HG03432 (cell line): ENCODE data around the gene LASP1NB.

ENCODE experiments used
- ATAC-seq: cut with Tn5 transposase; IDR thresholded peaks from one replicate; pipeline ENCODE4 v1.9.1; 2021; ENCODE audit warnings: mild to moderate bottlenecking, moderate library complexity; ENCODE audit not compliant: unreplicated experiment

LASP1NB gene

DNA sequence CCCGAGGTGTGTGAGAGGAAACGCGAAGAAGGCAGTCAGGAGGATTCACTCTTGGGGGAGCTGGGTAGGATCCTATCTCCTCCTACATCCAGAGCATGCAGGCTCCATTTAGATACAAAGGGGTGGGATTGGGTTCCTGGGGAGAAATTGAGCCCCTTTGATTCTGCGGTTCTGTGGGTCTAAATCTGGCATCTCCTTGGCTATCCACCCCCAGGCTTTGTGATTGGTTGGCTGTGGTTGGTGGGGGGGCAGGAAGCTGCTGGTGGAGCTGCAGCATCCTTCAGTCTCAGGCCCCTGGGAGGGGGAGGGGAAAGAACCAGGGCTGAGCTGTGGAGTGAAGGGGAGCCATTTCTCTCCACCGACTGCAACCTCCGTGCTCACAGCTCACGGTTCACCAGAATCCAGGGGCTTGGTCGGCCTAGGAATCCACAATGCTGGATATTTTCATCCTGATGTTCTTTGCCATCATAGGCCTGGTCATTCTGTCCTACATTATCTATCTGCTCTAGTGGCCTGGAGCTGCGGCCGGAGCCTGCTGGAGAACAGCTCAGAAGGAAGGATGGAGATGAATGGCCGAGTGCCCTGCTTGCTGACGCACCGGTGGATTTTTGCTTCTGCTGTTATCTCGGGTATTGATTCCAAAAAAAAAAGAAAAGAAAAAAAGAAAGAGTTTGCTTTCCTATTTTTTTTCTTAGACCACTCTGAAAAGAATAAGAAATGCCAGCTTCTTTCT, at the start of gene LASP1NB:
TSS of gene LASP1NB (plus strand) at position 352 of the 733 bp plus-strand sequence.
- ATAC-seq, result no peak

DNA sequence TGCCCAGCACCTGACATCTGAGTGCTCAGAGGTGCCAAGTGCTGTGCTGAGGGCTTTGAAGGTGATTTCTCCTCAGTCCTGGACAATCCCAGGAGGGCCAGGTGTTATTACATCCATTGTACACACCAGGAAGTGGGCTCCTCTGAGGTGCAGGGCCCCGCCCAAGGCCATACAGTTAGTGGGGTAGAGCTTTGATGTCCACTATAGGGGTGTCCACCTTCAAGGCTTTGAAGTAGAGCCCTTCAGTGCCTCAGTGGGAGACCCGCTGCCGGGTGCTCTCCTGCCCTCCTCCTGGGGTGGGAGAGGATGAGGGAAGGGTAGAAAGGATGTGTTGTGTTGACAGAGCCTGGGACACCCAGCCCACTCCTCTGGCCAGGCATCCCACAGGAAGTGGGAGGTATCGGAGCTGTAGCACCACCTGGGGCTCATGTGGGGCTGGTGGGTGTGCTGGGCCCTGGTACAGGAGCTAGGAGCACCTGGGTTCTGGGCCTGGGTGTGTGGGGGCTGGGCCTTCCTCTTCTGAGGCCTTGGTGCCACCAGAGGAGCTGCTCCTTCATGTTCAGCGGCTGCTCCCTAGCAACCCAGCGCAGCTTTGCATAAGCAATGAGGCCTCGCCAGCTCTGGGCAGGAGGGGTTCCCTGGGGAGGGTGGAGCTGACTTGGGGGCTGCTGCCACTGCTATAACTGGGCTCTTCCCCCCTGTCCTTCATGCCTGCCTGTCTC, 48.1 kb upstream of the LASP1NB start:
- no peak for ATAC-seq

DNA sequence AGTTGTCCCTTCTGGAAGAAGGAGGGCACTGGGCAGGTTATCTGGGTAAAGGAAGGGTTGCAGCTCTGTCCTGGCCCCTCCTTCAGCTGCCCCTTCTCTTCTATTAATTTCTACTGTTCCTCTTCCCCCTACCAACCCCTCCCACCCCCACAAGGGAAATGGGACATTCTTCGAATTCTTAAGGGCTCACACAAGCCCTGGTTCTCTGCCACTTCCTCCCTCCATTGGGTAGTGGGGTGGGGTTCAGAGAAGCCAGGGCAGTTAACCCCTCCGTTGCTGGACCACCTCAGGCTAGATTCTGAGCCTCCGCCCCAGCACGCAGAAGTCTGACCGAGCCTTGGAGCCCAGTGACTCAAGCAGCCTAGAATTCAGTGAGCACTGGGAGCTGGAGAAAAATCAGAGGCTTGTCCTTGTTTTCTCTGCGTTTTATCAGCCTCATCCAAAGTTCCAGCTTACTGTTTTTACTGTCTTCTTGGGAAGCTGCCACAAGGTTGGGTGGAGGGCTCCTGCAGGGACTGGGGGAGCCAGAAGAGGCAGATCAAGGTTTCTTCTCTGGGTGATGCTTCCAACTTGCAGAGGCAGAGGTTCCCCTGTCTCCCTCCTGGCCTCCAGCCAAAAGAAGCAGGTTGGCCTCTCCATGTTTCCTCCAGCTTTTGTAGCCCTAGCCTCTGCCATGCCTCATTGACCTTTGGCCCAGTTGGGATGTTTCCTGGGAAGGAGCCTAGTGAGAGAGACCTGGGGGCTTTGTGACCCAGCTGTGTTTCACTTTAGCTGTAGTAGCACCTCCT, 45.3 kb upstream of the LASP1NB start:
- ATAC-seq, result no peak

DNA sequence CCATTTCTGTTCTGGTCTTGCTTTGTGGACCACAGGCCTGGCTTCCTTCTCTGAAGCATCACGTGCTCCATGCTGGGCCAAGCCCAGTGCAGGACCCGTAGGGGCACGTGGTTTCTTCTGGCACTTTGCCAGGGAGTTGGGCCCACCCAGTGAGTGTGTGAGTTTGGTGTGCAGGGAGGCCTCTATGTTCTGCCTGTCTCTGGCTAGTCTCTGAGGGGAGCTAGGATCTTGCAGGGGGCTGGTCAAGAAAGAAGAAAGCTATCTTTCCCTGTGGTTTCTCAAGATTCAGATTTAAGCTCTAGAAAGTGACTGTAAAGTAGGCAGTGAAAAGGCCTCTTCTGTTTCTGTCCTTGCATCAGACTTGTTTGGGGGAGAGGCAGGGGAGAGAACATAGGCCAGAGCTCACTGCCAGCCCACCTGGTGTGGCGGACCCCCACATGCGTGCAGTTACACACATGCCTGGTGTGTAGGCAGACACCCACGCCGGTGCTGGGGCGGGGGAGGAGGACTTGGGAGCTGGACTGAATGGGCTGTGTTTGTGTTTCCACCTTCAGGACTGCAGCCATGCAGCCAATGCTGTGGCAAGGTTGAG, 43.7 kb upstream of the LASP1NB start:
- ATAC-seq, result no peak

DNA sequence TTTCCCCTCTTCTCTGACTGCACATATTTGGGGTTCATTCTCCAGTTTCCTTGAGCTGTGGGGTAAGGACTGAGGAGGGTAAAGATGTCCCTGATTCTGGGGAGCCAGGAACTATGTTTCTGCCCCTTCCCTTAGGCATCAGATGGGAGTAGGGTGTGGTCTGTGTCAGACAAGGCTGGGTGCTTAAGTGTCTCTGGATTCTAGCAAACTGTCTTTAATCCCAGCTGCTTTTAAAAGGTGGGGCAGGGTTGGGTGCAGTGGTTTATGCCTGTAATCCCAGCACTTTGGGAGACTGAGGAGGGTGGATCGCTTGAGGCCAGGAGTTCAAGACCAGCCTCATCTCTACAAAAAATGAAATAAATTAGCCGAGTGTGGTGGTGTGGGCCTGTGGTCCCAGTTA, 42.5 kb upstream of the LASP1NB start:
- ATAC-seq, result no peak

DNA sequence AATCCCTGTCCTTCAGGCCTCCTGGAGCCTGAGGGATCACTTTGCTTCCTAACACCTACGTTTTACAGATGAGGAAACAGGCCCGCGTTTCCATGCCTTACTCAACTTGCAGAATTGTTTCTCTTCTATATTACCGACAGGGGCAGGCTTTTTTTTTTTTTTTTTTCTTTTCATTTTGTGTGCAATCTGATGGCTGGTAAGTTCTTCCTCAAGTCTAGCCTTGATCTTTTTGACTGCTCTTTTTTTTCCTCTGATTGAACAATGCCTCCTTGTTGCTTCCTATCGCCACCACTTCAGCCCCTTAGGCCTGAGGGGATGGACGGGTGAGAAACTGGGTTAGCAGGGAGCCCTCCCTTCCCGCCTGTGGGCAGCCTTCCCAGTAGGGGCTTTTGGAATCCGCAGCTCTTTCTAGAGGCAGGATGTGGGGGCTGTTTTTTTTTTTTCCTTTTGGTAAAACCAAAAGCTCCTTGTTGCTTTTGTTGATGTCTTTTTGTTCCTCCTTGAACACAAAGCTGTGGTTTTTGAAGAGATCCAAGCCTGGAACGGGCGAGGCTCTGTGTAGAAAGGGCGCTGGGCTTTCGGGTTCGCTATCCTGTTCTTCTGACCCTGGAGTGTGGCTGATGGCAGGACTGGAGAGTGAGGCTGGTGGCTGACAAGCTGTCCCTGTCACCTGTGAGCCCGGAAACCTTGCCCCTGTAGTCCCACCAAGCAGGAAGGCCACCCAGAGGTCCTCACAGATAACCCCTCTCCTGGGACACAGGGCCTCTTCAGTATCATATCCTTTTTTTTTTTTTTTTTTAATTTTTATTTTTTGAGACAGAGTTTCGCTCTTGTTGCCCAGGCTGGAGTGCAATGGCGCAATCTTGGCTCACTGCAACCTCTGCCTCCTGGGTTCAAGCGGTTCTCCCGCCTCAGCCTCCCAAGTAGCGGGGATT, 41.6 kb upstream of the LASP1NB start:
- ATAC-seq, result no peak

DNA sequence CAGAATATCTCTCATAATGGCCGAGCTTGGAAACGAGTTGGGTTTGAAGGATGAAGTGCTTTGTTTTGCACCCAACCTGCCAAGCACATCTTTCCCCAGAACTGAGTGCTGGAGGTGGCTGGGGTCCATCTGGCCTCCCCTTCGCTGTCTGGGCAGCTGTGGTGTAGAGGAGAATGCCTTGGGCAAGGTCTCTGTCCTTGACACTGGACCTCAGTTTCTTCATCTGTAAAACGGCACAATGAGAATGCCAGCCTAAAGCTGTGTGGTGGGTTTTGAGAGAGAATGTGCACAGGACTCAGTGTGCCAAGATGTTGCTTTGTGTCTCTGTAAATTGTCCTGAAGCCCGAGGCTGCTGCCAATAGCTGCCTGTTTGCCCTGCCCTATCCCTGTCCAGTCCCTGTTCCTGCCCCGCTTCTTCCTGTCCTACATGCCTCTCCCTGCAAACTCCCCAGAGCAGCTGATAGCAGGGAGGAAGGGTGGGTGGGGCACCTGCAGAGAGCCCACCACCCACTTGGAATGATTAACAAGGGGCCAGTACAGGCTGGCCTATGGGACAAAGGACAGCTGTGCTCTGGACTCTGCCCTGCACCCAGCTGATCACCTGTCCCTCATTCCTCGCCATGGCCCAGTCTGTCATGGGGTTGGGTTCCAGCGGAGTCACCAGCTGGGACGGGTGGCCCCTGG, 40.2 kb upstream of the LASP1NB start:
- no peak for ATAC-seq

DNA sequence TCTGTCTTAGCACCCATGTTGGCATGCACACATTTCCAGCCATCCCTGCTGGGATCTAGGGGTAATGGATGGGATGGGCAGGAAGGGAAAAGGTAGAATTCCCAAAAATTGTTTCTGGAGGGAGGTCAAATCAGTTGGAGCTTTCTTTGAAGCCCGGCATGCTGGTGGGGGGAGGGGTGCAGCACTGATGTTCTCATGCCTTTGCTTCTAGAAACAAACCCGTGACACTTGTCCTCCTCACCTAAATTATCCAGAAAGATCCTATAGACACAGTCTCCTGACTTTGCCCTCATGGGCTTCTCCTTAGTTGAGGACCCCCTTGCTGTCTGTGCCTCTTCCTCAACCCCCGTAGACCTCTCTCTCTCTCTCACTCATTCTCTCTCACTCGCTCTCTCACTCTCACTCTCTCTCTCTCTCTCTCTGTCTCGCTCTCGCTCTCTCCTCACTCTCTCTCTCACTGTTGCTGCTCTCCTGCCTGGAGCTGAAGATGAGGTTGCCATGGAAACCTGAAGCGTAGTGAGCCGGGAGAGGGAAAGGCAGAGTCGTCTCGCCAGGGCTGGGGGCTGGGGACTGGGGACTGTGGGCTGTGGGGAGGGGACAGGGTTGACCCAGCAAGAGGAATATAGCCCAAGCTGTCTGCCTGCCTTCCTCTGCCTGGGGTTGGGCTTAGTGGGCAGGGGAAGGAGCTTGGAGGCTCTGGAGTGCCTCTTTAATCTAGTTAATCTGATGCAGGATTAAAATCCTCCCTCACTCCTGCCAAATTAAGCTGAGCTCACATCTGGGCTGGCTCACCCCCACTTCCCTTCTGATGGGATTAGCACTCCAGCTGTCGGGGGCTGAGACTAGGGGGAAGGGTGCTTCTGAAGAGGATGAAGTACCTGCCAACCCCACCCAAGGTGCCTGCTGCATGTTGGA, 39.4 kb upstream of the LASP1NB start:
- no peak for ATAC-seq

DNA sequence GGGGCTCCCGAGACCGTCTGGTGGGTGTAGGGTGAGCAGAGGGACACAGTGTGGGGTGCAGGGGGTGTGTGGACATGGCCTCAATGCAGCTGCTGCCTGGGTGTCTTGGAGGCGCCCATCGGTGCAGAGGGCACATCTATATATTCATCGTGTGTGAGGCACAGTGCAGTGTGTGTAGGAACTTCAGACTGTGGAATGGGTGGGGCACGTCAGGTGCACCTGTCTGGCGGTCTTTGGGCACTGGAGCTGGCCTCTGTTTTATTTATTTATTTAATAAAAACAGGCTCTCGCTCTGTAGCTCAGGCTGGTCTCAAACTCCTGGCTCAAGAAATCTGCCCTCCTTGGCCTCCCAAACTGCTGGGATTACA, 38.8 kb upstream of the LASP1NB start:
- ATAC-seq, result no peak

DNA sequence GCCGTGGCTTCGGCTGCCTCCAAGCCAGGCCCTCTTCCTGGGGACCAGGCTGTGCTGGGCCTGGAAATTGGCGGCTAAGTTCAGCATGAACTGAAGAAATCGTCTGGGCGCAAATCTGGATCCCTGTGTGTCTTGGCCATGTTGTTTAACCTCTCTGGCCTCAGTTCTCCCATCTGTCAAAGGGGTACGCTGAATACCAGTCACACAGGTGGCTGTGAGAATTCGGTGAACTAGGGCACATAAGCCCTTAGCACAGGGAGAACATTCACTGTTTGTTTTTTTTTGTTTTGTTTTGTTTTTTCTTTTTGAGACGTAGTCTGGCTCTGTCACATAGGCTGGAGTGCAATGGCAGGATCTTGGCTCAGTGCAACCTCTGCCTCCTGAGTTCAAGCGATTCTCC, 36.6 kb upstream of the LASP1NB start:
- no peak for ATAC-seq

DNA sequence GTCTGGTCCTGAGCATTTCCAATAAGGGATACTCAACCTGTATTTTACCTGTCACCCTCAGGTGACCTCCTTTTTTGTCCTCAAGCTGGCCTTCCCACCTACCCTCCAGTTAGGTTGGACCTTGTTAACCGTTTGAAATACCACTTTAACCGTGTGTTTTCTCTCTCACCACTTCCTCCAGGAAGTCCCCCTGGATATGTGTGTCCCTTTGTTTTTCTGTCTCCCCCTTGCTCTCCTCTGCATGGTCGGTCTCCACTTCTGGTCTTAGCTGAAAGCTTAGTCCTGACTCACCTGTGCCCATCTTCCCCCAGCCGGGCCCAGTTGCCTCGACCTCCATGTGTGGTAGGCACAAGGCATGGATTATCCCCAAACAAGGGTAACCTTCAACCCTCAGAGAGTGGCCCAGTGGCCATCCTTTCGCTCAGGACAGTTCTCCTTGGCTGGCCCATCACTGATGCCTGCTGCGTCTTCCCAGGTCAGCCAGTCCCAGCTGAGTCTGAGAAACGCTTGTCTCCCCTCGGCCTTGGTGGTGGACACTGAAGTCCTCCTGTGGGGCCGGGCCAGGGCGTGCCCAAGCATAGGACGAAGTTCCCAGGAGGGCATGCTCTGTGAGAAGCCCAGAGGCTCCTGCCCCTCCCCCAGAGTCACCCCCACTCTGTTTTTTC, 35.5 kb upstream of the LASP1NB start:
- no peak for ATAC-seq

DNA sequence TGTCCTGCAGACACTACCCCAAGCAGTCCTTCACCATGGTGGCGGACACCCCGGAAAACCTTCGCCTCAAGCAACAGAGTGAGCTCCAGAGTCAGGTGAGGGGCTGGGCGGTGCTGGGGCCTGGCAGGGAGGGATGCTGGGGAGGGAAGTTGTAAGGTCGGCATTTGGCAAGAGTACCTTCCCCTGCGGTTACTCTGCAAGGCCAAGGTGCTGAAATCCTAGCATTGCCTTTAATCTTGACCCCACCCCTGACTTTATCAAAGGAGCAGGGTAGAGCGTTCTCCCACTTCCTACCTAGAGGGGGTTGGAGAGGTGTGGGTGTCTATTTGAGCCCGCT, 35.0 kb upstream of the LASP1NB start:
- ATAC-seq, result no peak

DNA sequence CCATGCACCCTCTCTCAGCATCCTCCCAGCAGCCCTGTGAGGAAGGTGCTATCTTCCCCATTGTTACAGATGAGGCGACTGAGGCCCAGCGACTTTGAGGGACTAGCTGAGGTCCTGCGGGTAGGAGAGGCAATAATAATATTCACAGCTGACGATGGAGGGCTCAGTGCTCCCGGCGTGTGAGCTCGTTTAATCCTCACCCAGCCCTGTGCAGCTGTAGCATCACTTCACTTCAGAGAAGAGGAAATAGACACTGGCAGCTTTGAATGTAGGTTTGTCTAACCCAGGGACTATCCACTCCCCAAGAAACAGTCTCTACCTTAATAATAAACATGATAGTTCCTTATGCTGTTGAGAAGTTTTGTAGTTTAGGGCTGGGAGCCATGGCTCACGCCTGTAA, 34.0 kb upstream of the LASP1NB start:
- ATAC-seq, result no peak

DNA sequence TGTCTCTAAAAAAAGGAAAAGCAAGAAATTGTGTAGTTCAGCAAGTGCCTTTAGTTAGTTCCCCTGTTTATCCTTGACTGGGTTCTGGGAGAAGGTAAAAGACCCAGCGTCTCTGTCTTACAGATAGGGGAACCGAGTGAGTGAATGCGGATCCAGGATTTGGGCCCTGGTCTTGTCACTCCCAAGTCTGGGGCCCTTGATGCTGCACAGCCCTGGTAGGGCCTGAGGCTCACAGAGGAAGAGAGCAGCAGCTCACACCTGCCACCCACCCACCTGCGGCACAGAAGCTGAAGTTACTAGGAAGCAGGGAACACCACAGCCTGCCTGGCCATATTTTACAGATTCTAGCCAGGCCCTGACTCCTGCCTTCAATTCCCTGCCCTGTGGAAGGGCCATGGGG, 33.3 kb upstream of the LASP1NB start:
- ATAC-seq, result no peak

DNA sequence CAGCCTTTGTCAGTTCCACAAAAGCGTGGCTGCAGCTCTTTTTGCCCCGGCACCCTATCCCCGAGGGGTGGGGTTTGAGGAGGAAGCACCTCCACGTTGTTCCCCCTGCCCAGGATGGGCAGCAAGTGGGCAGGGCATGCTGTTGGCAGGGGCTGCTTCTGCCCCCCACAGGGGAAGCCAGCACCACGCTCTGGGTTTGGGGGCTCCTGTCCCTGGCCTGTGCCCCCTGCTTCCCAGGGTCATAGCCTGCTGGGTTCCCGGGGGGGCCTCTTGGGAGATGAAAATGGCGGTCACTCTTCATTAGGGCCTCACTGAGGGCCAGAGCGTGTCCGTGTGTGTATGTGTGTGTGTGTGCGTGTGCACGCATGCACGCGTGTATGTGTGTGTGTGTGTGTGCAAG, 32.8 kb upstream of the LASP1NB start:
- ATAC-seq, result no peak

DNA sequence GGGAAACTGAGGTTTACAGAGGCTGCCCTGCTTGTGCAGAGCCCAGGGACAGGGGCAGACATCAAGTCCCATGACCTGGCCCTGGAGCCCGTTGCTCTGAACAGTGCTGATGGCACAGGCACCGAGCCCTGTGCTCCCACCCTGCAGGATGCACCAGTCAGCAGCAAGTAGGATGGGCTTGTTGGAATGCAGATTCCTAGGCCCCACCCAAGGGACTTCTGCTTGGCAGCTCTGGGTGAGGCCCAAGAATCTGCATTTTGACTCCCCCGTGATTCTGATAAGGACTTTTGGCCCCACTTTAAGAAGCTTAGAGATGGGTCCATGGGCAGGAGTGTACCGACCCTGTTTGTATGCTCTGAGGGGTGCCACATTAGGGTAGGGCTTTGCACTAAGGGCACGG, 32.3 kb upstream of the LASP1NB start:
- no peak for ATAC-seq

DNA sequence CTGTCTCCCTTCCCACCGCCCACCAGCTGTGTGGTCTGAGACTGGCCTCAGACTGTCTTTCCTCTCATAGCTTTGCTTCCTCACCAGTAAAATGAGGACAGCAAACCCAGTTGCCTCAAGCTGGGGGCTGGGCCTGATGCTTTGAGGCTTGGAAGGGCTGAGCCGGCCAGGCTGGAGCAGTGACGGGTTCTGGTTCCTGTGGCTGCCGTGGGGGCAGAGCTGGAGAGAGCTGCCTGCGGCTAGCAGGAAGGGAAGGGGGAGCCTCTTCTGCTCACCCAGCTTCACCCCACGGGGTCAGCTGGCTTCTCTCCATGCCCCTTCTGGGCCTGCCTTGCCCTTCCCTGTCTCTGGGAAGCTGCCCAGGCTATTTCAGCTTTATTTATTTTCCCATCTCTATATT, 31.8 kb upstream of the LASP1NB start:
- ATAC-seq, result no peak

DNA sequence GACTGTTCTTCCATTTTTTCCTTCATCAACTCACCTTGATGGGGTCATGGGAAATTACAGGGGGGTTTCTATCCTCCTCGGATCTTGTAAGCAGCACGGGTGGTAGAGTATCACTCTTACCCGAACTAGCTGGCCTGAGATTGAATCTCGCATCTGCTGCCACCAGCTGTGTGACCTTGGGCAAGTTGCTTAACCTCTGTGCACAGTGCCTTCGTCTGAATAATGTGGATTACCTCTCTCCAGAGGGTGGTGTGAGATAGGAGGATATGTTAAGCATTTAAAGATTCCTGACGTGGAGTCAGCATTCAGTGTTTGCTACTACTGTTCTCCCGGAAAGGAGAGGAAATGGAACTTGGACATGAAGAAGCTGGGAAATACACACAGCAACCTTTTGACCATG, 31.1 kb upstream of the LASP1NB start:
- ATAC-seq, result no peak
